GM19043 (cell line): ENCODE measurements around the gene SLC7A6.
A peak's percentile ranks its signal among the peaks of the same experiment; 100 is the strongest.

Experiments used
- ATAC-seq: cut with Tn5 transposase; IDR thresholded peaks from one replicate; pipeline ENCODE4 v1.9.1; 2021; ENCODE audit warnings: low read depth; ENCODE audit not compliant: unreplicated experiment

The SLC7A6 gene

GRCh38 chr16:68264128-68265077 lies at the start of gene SLC7A6:
SLC7A6 (plus strand) TSS chr16:68264526; CDS start chr16:68274727, 10,201 bp downstream.
- peak; percentile 48 for ATAC-seq

DNA sequence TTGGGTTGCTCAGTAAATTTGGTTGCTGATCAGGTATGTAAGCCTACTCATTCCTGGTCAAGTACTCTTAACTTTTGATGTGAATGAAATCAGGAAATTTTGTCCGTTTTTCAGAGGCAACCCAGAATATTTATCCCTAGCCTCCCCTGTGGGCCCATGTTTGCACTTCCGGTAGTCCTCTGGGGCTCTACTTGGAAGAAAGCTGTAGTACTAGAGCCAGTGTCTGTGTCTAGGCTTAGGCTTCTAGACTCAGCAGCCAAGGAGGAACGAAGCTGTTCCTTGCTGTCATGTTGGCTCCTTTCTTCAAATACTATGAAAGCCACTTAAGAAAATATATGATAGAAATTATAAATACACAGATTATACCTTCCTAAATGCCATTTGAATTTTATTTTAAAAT lies 49.6 kb upstream of the SLC7A6 start:
- no peak for ATAC-seq

GRCh38 chr16:68215302-68215701 lies 49.0 kb upstream of the SLC7A6 start:
- no peak for ATAC-seq

DNA sequence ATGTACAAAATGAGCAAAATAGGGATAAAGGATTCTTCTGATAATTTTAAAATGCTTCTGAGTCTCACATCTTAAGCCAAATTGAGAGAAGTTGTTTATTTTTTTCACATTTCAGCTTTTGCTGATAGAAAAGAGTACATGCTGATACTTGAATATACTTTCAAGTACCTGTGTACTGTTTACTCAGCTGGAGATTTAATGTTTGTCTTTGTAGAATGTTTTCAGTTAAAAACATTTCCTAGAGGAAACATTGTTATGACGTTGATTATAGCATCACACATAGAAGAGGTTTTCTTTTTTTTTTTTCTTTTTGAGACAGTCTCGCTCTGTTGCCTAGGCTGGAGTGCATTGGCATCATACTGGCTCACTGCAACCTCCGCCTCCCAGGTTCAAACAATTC lies 48.1 kb upstream of the SLC7A6 start:
- no peak for ATAC-seq

- no peak for ATAC-seq
Observed at GRCh38 chr16:68217506-68217905, 46.8 kb upstream of the SLC7A6 start.

GRCh38 chr16:68219725-68220351 lies 44.5 kb upstream of the SLC7A6 start:
- no peak for ATAC-seq

GRCh38 chr16:68223072-68223471 lies 41.3 kb upstream of the SLC7A6 start:
- ATAC-seq = no peak

DNA sequence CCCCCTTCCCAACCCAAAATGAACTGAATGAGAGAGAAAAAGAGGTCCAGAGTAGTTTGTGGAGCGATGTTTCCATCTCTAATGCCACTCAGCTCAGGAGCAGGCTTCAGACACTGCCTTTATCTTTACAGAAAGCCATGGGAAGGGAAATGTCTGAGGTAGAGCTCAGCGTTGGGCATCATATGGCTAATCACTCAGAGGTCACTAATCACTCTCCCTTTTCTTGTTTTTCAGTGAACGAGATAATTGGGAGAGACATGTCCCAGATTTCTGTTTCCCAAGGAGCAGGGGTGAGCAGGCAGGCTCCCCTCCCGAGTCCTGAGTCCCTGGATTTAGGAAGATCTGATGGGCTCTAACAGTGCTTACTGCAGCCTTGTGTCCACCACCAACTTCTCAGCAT lies 38.2 kb upstream of the SLC7A6 start:
- ATAC-seq = no peak

GRCh38 chr16:68227183-68227793 lies 37.0 kb upstream of the SLC7A6 start:
- no peak for ATAC-seq

- no peak for ATAC-seq
Observed at GRCh38 chr16:68227850-68228553, 36.3 kb upstream of the SLC7A6 start.

DNA sequence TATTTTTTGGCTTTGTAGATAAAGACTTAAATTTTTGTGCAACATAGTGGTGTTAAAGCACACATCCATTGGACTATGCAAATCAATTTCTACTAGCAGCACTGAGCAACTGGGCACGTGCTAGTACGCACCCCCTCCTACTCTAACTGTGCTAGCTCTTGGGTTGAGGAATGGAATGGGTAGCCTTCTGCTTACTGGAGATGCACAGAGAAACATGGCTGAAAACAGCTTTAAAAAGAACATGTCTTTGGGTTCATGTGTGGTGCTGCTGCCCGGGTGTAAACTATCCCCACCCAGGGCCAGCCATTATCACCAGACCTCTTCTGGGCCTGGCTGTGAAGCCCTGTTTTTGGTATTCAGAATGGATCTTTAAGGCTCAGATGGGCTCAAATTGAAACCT lies 35.7 kb upstream of the SLC7A6 start:
- ATAC-seq = no peak

- ATAC-seq = no peak
Observed at GRCh38 chr16:68229431-68230175, 34.7 kb upstream of the SLC7A6 start.

- ATAC-seq = no peak
Observed at GRCh38 chr16:68230176-68230571, 34.2 kb upstream of the SLC7A6 start.

DNA sequence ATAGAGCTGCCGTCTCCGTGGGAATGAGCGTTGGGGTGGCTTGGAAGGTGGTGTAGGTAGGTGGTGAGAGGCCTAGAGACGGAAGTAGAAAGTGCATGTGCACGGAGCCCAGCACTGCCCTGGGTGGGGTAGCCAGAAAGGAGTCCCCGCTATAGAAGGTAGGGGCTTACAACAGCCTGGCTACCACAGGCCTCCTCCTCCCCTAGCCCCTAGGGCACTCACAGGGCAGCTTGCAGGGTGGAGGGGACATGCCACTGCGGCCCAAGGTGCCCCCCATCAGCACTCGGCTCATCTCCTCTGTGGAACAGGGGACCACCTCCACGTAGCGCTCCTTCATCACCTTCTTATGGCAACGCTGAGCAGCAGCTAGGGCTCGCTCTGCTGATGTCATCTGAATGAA lies 33.4 kb upstream of the SLC7A6 start:
- no peak for ATAC-seq

DNA sequence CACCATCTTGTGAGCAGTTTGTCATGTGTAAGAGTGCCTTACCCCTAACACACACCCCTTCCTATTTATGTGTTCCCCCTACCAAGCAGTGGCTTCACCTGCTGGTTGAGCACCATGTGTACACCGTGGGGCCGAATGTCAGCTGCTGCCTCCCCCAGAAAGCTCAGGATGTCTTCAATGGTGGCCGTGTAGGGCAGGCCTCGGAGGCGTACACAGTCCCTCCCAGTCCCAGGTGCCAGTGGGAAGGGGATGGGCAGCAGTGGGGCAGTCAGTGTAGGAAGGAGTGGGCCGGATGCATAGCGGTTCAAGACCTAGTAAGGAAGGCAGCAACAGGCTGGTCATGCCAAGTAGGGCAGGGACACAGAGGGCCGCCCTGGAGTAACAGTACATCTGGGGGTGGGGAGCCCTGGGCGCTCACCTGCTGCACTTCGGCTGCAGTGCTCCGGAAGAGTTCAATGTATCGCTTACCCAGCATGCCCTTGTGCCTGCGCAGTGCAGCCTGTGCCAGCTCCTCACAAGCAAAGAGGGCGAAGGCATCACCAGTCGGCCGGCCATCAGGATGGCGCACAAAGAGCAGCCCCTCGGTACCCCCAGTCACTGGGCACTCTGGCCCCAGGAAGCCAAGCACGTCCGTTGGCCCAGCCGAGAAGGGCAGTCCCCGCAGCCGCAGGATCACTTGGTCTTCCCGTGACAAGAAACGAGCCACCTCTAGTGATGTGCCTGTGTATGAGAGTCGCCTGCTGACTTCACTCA lies 32.8 kb upstream of the SLC7A6 start:
- ATAC-seq = no peak

- ATAC-seq = no peak
Observed at GRCh38 chr16:68232335-68232734, 32.0 kb upstream of the SLC7A6 start.

- ATAC-seq = no peak
Observed at GRCh38 chr16:68233085-68233834, 31.1 kb upstream of the SLC7A6 start.

GRCh38 chr16:68233835-68234187 lies 30.5 kb upstream of the SLC7A6 start:
- ATAC-seq = no peak
